SK-N-SH (cell line): ENCODE data around the gene TTC31. TPM values are rescaled to one million over a fixed set of nuclear protein-coding genes. Genes with fewer than 3 reads are reported as not detected.

Experiments
- CTCF ChIA-PET: fragments of 300-600, 350-600 bp; formaldehyde crosslinking; extraction: SDS; loops from one replicate; lab custom pipeline; 2021; lab: Yijun Ruan, JAX
- POLR2A ChIA-PET: fragments of 350-600 bp; sonication (Branson Sonifier 250); formaldehyde crosslinking; extraction: SDS; loops from one replicate; lab custom pipeline; 2020; ENCODE audit warnings: antibody characterized with exemption, inconsistent platforms; lab: Yijun Ruan, JAX
- DNase-seq: peaks from one replicate; pipeline ENCODE4 v3.0.0; 2012
- H2AFZ ChIP-seq: fragments of 200-600 bp; sonication (generic); 2 replicates; pipeline ENCODE4 v1.8.1; 2016; ENCODE audit warnings: antibody characterized with exemption, mild to moderate bottlenecking, low read depth
- H3F3A ChIP-seq: fragments of 200-600 bp; sonication (generic); replicated peaks from 2 replicates; pipeline ENCODE3; 2016; ENCODE audit warnings: antibody characterized with exemption, mild to moderate bottlenecking; ENCODE audit not compliant: insufficient read depth
- H3K27ac ChIP-seq, 2 experiments: fragments of 200-500 bp in 1 of 2; fragments of 200-600 bp in 1 of 2; sonication (Bioruptor generic) in 1 of 2; sonication (generic), shearing (Covaris generic) in 1 of 2; 2 replicates each; pipeline versions ENCODE4 v1.5.1 to v1.6.1; 2014 to 2016; ENCODE audit warnings: low read depth in 2 of 2, inconsistent platforms in 1 of 2, low read length in 1 of 2, mild to moderate bottlenecking in 1 of 2, mixed read lengths in 1 of 2
- H3K27me3 ChIP-seq: fragments of 200-600 bp; sonication (generic), shearing (Covaris generic); 2 replicates; pipeline ENCODE4 v1.6.1; 2016; ENCODE audit warnings: mixed run types; ENCODE audit not compliant: insufficient read depth
- H3K36me3 ChIP-seq, 2 experiments: fragments of 200-500 bp in 1 of 2; fragments of 200-600 bp in 1 of 2; sonication (Bioruptor generic) in 1 of 2; sonication (generic) in 1 of 2; replicated peaks in 1 of 2; 2 replicates each; pipeline versions ENCODE3 to v1.5.1; 2014 to 2016; ENCODE audit warnings: low read length in 1 of 2, mild to moderate bottlenecking in 1 of 2; ENCODE audit not compliant: insufficient read depth in 2 of 2, control insufficient read depth in 1 of 2
- H3K4me1 ChIP-seq, 2 experiments: fragments of 200-500 bp in 1 of 2; fragments of 200-600 bp in 1 of 2; sonication (Bioruptor generic) in 1 of 2; sonication (generic), shearing (Covaris generic) in 1 of 2; 2 replicates each; pipeline versions ENCODE4 v1.5.1 to v1.6.1; 2014 to 2016; ENCODE audit warnings: low read depth in 1 of 2, low read length in 1 of 2, mixed run types in 1 of 2; ENCODE audit not compliant: insufficient read depth in 2 of 2, control insufficient read depth in 1 of 2
- H3K4me2 ChIP-seq: fragments of 200-600 bp; sonication (generic), shearing (Covaris generic); 2 replicates; pipeline ENCODE4 v1.6.1; 2017; ENCODE audit warnings: mixed run types
- H3K4me3 ChIP-seq, 2 experiments: fragments of 200-500 bp in 1 of 2; fragments of 200-600 bp in 1 of 2; sonication (Bioruptor generic) in 1 of 2; sonication (generic), shearing (Covaris generic) in 1 of 2; 2 replicates each; pipeline versions ENCODE4 v1.5.1 to v1.8.1; 2014 to 2016; ENCODE audit warnings: low read depth in 2 of 2, inconsistent platforms in 1 of 2, low read length in 1 of 2, mild to moderate bottlenecking in 1 of 2, mixed read lengths in 1 of 2, moderate library complexity in 1 of 2
- H3K79me2 ChIP-seq: fragments of 200-600 bp; sonication (generic); 2 replicates; pipeline ENCODE4 v1.8.1; 2017; ENCODE audit warnings: mild to moderate bottlenecking; ENCODE audit not compliant: insufficient read depth
- H3K9ac ChIP-seq: fragments of 200-600 bp; sonication (generic); 2 replicates; pipeline ENCODE4 v1.6.1; 2017; ENCODE audit warnings: mixed run types
- H3K9me2 ChIP-seq: fragments of 200-600 bp; sonication (generic); 2 replicates; pipeline ENCODE4 v1.6.1; 2017; ENCODE audit warnings: mixed run types
- H3K9me3 ChIP-seq: fragments of 200-600 bp; sonication (generic); 2 replicates; pipeline ENCODE4 v1.6.1; 2017; ENCODE audit warnings: mixed run types, mild to moderate bottlenecking, moderate library complexity
- H4K20me1 ChIP-seq: fragments of 200-600 bp; sonication (generic); 2 replicates; pipeline ENCODE4 v1.6.1; 2017; ENCODE audit warnings: mild to moderate bottlenecking, mixed run types; ENCODE audit not compliant: insufficient read depth
- CHD2 ChIP-seq: fragments of 150-350 bp; IDR thresholded peaks from 2 replicates; pipeline ENCODE4 v1.6.1; 2018; ENCODE audit warnings: low read length; ENCODE audit not compliant: partially characterized antibody
- ELF1 ChIP-seq: IDR thresholded peaks from 2 replicates; pipeline ENCODE4 v1.4.0; 2012
- FOXM1 ChIP-seq: IDR thresholded peaks from 2 replicates; pipeline ENCODE4 v1.4.0; 2012; ENCODE audit warnings: low read depth, mild to moderate bottlenecking
- JUND ChIP-seq: IDR thresholded peaks from 2 replicates; pipeline ENCODE4 v1.4.0; 2012
- PBX3 ChIP-seq: IDR thresholded peaks from 2 replicates; pipeline ENCODE4; 2012
- REST ChIP-seq: IDR thresholded peaks from 2 replicates; pipeline ENCODE4 v1.6.1; 2012; ENCODE audit warnings: mild to moderate bottlenecking, low read depth, low read length, moderate library complexity
- SIN3A ChIP-seq: IDR thresholded peaks from 2 replicates; pipeline ENCODE4 v1.6.1; 2012; ENCODE audit warnings: low read depth, mild to moderate bottlenecking, low read length, moderate library complexity, borderline replicate concordance
- SMC3 ChIP-seq: IDR thresholded peaks from 2 replicates; pipeline ENCODE4 v1.6.1; 2012; ENCODE audit warnings: low read depth, low read length, improper control_type of control experiment
- USF2 ChIP-seq: fragments of 150-350 bp; IDR thresholded peaks from 2 replicates; pipeline ENCODE4 v1.6.1; 2017; ENCODE audit warnings: antibody characterized with exemption, low read length, low read depth, borderline replicate concordance
- WGBS: methylation state at CpG from one replicate; pipeline ENCODE4 v1.1.6; 2017; ENCODE audit warnings: low lambda C conversion rate; 5-methylcytosine and 5-hydroxymethylcytosine counted together
- polyA plus RNA-seq, 3 experiments: library from polyadenylated mRNA; depleted of rRNA; stranded (reverse); fragments of >200 nt; gene quantifications; 2 replicates each; pipeline ENCODE4 v1.2.3, GENCODE V29; 2012

TTC31 gene
- polyA plus RNA-seq, 1 of the 3 experiments (the other 2 are of a cell fraction): 27.9 TPM

- H2AFZ ChIP-seq: 0 out of 2 replicates have a peak overlapping the region, but pooled peaks have one; percentile 81
- H3K27ac ChIP-seq: peak overlapping the region; percentile 78 to 94
- 52% methylated on average over 16 of the region's 16 CpGs for WGBS
- no peaks in the 10 kb centered on the region for H3K27me3 ChIP-seq
- peak overlapping the region; percentile 68 to 74 for H3K4me3 ChIP-seq
- TF ChIP-seq REST (no peak), CHD2 (no peak), JUND (no peak), SIN3A (no peak), USF2 (no peak), SMC3 (no peak), FOXM1 (no peak), PBX3 (no peak), ELF1 (no peak)
- H3K9me2 ChIP-seq: no peaks in the 10 kb centered on the region
- H3K4me2 ChIP-seq: peak overlapping the region; percentile 93
- peaks cover 19% of the 10 kb centered on the region; the same call in 1 of the 2 replicates for H3K79me2 ChIP-seq
- DNase-seq: no peak
- peaks cover 39% of the 10 kb centered on the region for H3F3A ChIP-seq
- ChIA-PET CTCF (interaction anchor here (1.0 to 2.6 kb wide), 2 partner anchors 11 to 60 kb away, joined by 4 to 20 read pairs; partner anchors contain the start of genes CCDC142 and TTC31), POLR2A (interaction anchor here (1.0 to 6.9 kb wide), 4 partner anchors 11 to 30 kb away, joined by 3 to 60 read pairs (median 10); partner anchors contain the start of genes CCDC142, INO80B and WBP1)
- H3K9ac ChIP-seq: peak overlapping the region; percentile 72
- H4K20me1 ChIP-seq: no peaks in the 10 kb centered on the region
- H3K4me1 ChIP-seq: peaks cover 6 to 7% of the 10 kb centered on the region in 2 experiments; a peak in 2 of 4 replicates
- H3K36me3 ChIP-seq: peaks cover 16 to 19% of the 10 kb centered on the region in 2 experiments
- no peaks in the 10 kb centered on the region for H3K9me3 ChIP-seq
Observed at GRCh38 chr2:74471332-74472065, 11.4 kb upstream of the TTC31 start.
